HCT116 (cell line): ENCODE data around the gene SDCBP2. TPM values are rescaled to one million over a fixed set of nuclear protein-coding genes. Genes with fewer than 3 reads are reported as not detected.

Experiments used
- ATAC-seq: fragments of 200-7000 bp; cut with Tn5 transposase; 2 replicates; pipeline ENCODE4 v1.9.1; 2020; ENCODE audit warnings: mild to moderate bottlenecking, moderate library complexity
- BruUV-seq: library from RNA; stranded (reverse); fragments of 400-500 nt; replicated peaks from 2 replicates; lab custom pipeline; 2021; lab: Mats Ljungman, UMichigan
- CTCF ChIA-PET: fragments of 300-600 bp; sonication (Branson Sonifier 250); formaldehyde crosslinking; loops from one replicate; lab custom pipeline; 2021; ENCODE audit warnings: antibody characterized with exemption; lab: Charles Lee
- POLR2A ChIA-PET: fragments of 300-600, 350-600 bp; sonication (Branson Sonifier 250); formaldehyde crosslinking; loops from one replicate; lab custom pipeline; 2021; ENCODE audit warnings: antibody characterized with exemption; lab: Charles Lee
- RAD21 ChIA-PET, 2 experiments: fragments of 300-600 bp; sonication (Branson Sonifier 250); formaldehyde crosslinking; loops; one replicate each; lab custom pipeline; 2023; ENCODE audit warnings: low total read pairs in 2 of 2; ENCODE audit not compliant: uncharacterized antibody in 2 of 2, unreplicated experiment in 2 of 2, low non-redundant PET in 1 of 2; lab: Charles Lee
- DNase-seq: peaks from one replicate; pipeline ENCODE4 v3.0.0-alpha.2; 2010; ENCODE audit warnings: low read depth, low spot score
- H2AFZ ChIP-seq: fragments of 200-600 bp; shearing (Covaris generic), sonication (generic); 2 replicates; pipeline ENCODE4 v1.6.1; 2017; ENCODE audit warnings: low read depth, mixed run types, mixed read lengths, antibody characterized with exemption, low read length; ENCODE audit not compliant: poor library complexity, severe bottlenecking
- H3K27ac ChIP-seq: 2 replicates; pipeline ENCODE4 v1.5.1; 2012; ENCODE audit warnings: low read depth, low read length
- H3K27me3 ChIP-seq: fragments of 200-600 bp; sonication (generic); 2 replicates; pipeline ENCODE4 v1.6.1; 2016; ENCODE audit warnings: mixed run types, low read length, mixed read lengths; ENCODE audit not compliant: insufficient read depth
- H3K36me3 ChIP-seq, 2 experiments: fragments of 200-500 bp in 1 of 2; fragments of 200-600 bp in 1 of 2; sonication (Bioruptor generic) in 1 of 2; sonication (generic) in 1 of 2; 2 replicates each; pipeline versions ENCODE4 v1.5.1 to v1.6.1; 2014 to 2016; ENCODE audit warnings: low read length in 2 of 2, inconsistent platforms in 1 of 2, mixed read lengths in 1 of 2, mixed run types in 1 of 2; ENCODE audit not compliant: insufficient read depth in 2 of 2, control insufficient read depth in 1 of 2
- H3K4me1 ChIP-seq, 2 experiments: fragments of 200-600 bp in 1 of 2; sonication (generic) in 1 of 2; 2 replicates each; pipeline versions ENCODE4 v1.5.1 to v1.6.1; 2012 to 2017; ENCODE audit warnings: low read length in 2 of 2, inconsistent platforms in 1 of 2, mild to moderate bottlenecking in 1 of 2, mixed read lengths in 1 of 2, mixed run types in 1 of 2, moderate library complexity in 1 of 2; ENCODE audit not compliant: insufficient read depth in 2 of 2, control insufficient read depth in 1 of 2
- H3K4me2 ChIP-seq: fragments of 200-600 bp; sonication (generic); 2 replicates; pipeline ENCODE4 v1.6.1; 2017; ENCODE audit warnings: mixed run types, low read length, mixed read lengths
- H3K4me3 ChIP-seq, 2 experiments: fragments of 200-600 bp in 1 of 2; sonication (generic) in 1 of 2; replicated peaks in 1 of 2; 2 replicates each; pipeline ENCODE4 v1.5.1; 2011 to 2016; ENCODE audit warnings: low read length in 2 of 2, control low read depth in 1 of 2, low read depth in 1 of 2, mild to moderate bottlenecking in 1 of 2, mixed read lengths in 1 of 2, mixed run types in 1 of 2
- H3K79me2 ChIP-seq: fragments of 200-600 bp; sonication (generic); 2 replicates; pipeline ENCODE4 v1.6.1; 2017; ENCODE audit warnings: mild to moderate bottlenecking, mixed run types, low read length, moderate library complexity, mixed read lengths; ENCODE audit not compliant: insufficient read depth
- H3K9ac ChIP-seq: fragments of 200-600 bp; sonication (generic); 2 replicates; pipeline ENCODE4 v1.6.1; 2016; ENCODE audit warnings: low read length, mixed read lengths
- H3K9me2 ChIP-seq: fragments of 200-600 bp; sonication (generic), shearing (Covaris generic); 2 replicates; pipeline ENCODE4 v1.6.1; 2017; ENCODE audit warnings: mixed run types, mild to moderate bottlenecking, moderate library complexity; ENCODE audit not compliant: insufficient read depth
- H3K9me3 ChIP-seq, 2 experiments: fragments of 200-500 bp in 1 of 2; fragments of 200-600 bp in 1 of 2; sonication (Bioruptor generic) in 1 of 2; sonication (generic) in 1 of 2; 2 replicates each; pipeline ENCODE4 v1.6.1; 2014 to 2017; ENCODE audit warnings: low read length in 2 of 2, mixed read lengths in 2 of 2, inconsistent platforms in 1 of 2, low read depth in 1 of 2, mild to moderate bottlenecking in 1 of 2, mixed run types in 1 of 2, moderate library complexity in 1 of 2; ENCODE audit not compliant: control insufficient read depth in 1 of 2, insufficient read depth in 1 of 2
- H4K20me1 ChIP-seq: fragments of 200-600 bp; sonication (generic), shearing (Covaris generic); 2 replicates; pipeline ENCODE4 v1.6.1; 2017; ENCODE audit warnings: mixed run types, mild to moderate bottlenecking, moderate library complexity; ENCODE audit not compliant: insufficient read depth
- ATF3 ChIP-seq: IDR thresholded peaks from 2 replicates; pipeline ENCODE4 v1.6.1; 2012
- ELF1 ChIP-seq: IDR thresholded peaks from 2 replicates; pipeline ENCODE4 v1.6.1; 2012; ENCODE audit warnings: low read depth, borderline replicate concordance
- JUND ChIP-seq: IDR thresholded peaks from 2 replicates; pipeline ENCODE4 v1.6.1; 2012
- POLR2A ChIP-seq: IDR thresholded peaks from 2 replicates; pipeline ENCODE4 v1.7.0; 2011; ENCODE audit warnings: borderline replicate concordance; ENCODE audit not compliant: insufficient read depth, insufficient read length; ENCODE audit errors: extremely low read depth
- TCF7L2 ChIP-seq: IDR thresholded peaks from 2 replicates; pipeline ENCODE4 v1.7.0; 2011; ENCODE audit warnings: borderline replicate concordance, inconsistent platforms; ENCODE audit not compliant: insufficient read depth, insufficient read length; ENCODE audit errors: extremely low read depth
- ZFX ChIP-seq: fragments of 450-650 bp; IDR thresholded peaks from 2 replicates; pipeline ENCODE4 v1.6.1; 2017
- intact Hi-C: fragments of 100-400 bp; cut with micrococcal nuclease; formaldehyde crosslinking; loops from 2 replicates; pipeline ENCODE4 v1.10.0; 2022
- total RNA-seq: library from RNA; stranded (reverse); gene quantifications from one replicate; pipeline ENCODE4 v1.2.1, GENCODE V29; 2021; ENCODE audit not compliant: unreplicated experiment
- TF ChIP-seq, protein P1 (sequence below): IDR thresholded peaks from 2 replicates; pipeline ENCODE4 v1.6.1; 2012; ENCODE audit warnings: low read depth
- TF ChIP-seq, protein P2 (sequence below), 3 experiments: fragments of 200-600 bp in 1 of 3; sonication (generic) in 1 of 3; IDR thresholded peaks in 2 of 3; conservative IDR thresholded peaks in 1 of 3; 2 replicates each; pipeline ENCODE4 v1.5.1; 2012 to 2017; ENCODE audit warnings: low read depth in 2 of 3, low read length in 2 of 3, antibody characterized with exemption in 1 of 3, borderline replicate concordance in 1 of 3, control low read depth in 1 of 3, mild to moderate bottlenecking in 1 of 3, mixed read lengths in 1 of 3, mixed run types in 1 of 3, moderate library complexity in 1 of 3; ENCODE audit not compliant: insufficient read depth in 1 of 3

The SDCBP2 gene
- total RNA-seq, 1 experiment from 2014 or later = 3.4 TPM

GRCh38 chr20:1322511-1323245 is 6.3 kb downstream of the SDCBP2 start:
- no peak for ATAC-seq
- TF ChIP-seq, protein P1, sequence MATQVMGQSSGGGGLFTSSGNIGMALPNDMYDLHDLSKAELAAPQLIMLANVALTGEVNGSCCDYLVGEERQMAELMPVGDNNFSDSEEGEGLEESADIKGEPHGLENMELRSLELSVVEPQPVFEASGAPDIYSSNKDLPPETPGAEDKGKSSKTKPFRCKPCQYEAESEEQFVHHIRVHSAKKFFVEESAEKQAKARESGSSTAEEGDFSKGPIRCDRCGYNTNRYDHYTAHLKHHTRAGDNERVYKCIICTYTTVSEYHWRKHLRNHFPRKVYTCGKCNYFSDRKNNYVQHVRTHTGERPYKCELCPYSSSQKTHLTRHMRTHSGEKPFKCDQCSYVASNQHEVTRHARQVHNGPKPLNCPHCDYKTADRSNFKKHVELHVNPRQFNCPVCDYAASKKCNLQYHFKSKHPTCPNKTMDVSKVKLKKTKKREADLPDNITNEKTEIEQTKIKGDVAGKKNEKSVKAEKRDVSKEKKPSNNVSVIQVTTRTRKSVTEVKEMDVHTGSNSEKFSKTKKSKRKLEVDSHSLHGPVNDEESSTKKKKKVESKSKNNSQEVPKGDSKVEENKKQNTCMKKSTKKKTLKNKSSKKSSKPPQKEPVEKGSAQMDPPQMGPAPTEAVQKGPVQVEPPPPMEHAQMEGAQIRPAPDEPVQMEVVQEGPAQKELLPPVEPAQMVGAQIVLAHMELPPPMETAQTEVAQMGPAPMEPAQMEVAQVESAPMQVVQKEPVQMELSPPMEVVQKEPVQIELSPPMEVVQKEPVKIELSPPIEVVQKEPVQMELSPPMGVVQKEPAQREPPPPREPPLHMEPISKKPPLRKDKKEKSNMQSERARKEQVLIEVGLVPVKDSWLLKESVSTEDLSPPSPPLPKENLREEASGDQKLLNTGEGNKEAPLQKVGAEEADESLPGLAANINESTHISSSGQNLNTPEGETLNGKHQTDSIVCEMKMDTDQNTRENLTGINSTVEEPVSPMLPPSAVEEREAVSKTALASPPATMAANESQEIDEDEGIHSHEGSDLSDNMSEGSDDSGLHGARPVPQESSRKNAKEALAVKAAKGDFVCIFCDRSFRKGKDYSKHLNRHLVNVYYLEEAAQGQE = no peak
- no peak for TF ChIP-seq ELF1
- H3K4me2 ChIP-seq = no peak overlapping the region
- ChIA-PET RAD21 (no interaction called here), CTCF (interaction anchor here (1.0 kb wide), 1 partner anchor 115 kb away, joined by 3 read pairs; no protein-coding TSS in a partner anchor), POLR2A (interaction anchor here (0.6 kb wide), 1 partner anchor 19 kb away, joined by 4 read pairs; no protein-coding TSS in a partner anchor)
- no peaks in the 10 kb centered on the region for H3K9me3 ChIP-seq
- H3K4me3 ChIP-seq = no peak overlapping the region
- H3K27ac ChIP-seq = no peak overlapping the region
- H3K36me3 ChIP-seq = no peaks in the 10 kb centered on the region
- peaks cover 25% of the 10 kb centered on the region for H3K79me2 ChIP-seq
- BruUV-seq = no TSS peak
- intact Hi-C loops = no loop called here
- H3K9ac ChIP-seq = no peak overlapping the region
- peaks cover 16 to 32% of the 10 kb centered on the region in 2 experiments for H3K4me1 ChIP-seq
- DNase-seq = no peak
- H3K27me3 ChIP-seq = no peaks in the 10 kb centered on the region
- H4K20me1 ChIP-seq = no peaks in the 10 kb centered on the region
- H3K9me2 ChIP-seq = no peaks in the 10 kb centered on the region
- H2AFZ ChIP-seq = no peak overlapping the region

DNA sequence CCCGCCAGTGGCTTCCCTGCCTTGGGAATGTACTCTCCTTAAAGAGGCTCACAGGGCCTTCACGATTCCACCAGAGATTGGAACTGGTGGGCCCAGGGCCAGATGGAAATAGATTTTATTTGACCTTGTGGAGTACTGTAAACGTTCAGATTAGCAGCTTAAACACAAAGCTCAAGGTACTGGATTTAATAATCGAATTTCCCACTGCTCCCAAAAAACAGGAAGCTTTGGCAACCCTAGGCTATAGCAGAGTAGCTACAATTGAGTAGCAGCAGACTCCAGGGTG is 7.3 kb downstream of the SDCBP2 start:
- Histone ChIP-seq H3K4me2 (no peak overlapping the region), H3K4me3 (no peak overlapping the region), H3K27ac (no peak overlapping the region), H2AFZ (no peak overlapping the region), H3K9me2 (no peaks in the 10 kb centered on the region), H4K20me1 (no peaks in the 10 kb centered on the region), H3K9ac (no peak overlapping the region), H3K4me1 (peaks cover 8 to 21% of the 10 kb centered on the region in 2 experiments), H3K27me3 (no peaks in the 10 kb centered on the region), H3K9me3 (no peaks in the 10 kb centered on the region), H3K36me3 (no peaks in the 10 kb centered on the region), H3K79me2 (peaks cover 14% of the 10 kb centered on the region)
- DNase-seq = no peak
- POLR2A ChIA-PET = no interaction called here
- CTCF ChIA-PET = interaction anchor here (1.0 kb wide), 1 partner anchor 116 kb away, joined by 3 read pairs; no protein-coding TSS in a partner anchor
- BruUV-seq = no TSS peak
- no peak for ATAC-seq
- intact Hi-C loops = no loop called here
- RAD21 ChIA-PET = no interaction called here
- TF ChIP-seq, protein P2, sequence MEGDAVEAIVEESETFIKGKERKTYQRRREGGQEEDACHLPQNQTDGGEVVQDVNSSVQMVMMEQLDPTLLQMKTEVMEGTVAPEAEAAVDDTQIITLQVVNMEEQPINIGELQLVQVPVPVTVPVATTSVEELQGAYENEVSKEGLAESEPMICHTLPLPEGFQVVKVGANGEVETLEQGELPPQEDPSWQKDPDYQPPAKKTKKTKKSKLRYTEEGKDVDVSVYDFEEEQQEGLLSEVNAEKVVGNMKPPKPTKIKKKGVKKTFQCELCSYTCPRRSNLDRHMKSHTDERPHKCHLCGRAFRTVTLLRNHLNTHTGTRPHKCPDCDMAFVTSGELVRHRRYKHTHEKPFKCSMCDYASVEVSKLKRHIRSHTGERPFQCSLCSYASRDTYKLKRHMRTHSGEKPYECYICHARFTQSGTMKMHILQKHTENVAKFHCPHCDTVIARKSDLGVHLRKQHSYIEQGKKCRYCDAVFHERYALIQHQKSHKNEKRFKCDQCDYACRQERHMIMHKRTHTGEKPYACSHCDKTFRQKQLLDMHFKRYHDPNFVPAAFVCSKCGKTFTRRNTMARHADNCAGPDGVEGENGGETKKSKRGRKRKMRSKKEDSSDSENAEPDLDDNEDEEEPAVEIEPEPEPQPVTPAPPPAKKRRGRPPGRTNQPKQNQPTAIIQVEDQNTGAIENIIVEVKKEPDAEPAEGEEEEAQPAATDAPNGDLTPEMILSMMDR (IDR thresholded peaks at IDR 0.05 in 2 of 3, conservative IDR thresholded peaks at IDR 0.05 in 1 of 3; ENCODE audit: borderline replicate concordance in 1 of 3, insufficient read depth in 1 of 3, low read depth in 2 of 3, low read length in 2 of 3) = no peak
- no peak for TF ChIP-seq ATF3
- TF ChIP-seq, protein P1 = no peak
- TF ChIP-seq POLR2A = no peak
- no peak for TF ChIP-seq JUND
- TF ChIP-seq TCF7L2 = no peak
- no peak for TF ChIP-seq ZFX
